Upper lobe of left lung (tissue), 4 donors: ENCODE measurements around the gene PTRH2.

ENCODE experiments used
- EP300 ChIP-seq, 4 donors: sonication (generic); formaldehyde crosslinking; IDR thresholded peaks; one replicate each; pipeline ENCODE4 v1.5.1; 2017; ENCODE audit warnings: antibody characterized with exemption in 4 of 4, control low read depth in 2 of 4
- POLR2A ChIP-seq, 4 donors: fragments of 450-650 bp; IDR thresholded peaks; one replicate each; pipeline ENCODE4 v1.5.1; 2016 to 2017; ENCODE audit warnings: antibody characterized with exemption in 4 of 4, mild to moderate bottlenecking in 2 of 4
- POLR2AphosphoS5 ChIP-seq, 2 donors: sonication (generic); formaldehyde crosslinking; IDR thresholded peaks; one replicate each; pipeline ENCODE4 v1.5.1; 2017; ENCODE audit warnings: antibody characterized with exemption in 2 of 2
- TF ChIP-seq, protein P1 (sequence below), 6 experiments: fragments of 450-650 bp in 4 of 6; fragments of 200-600 bp in 2 of 6; sonication (generic) in 2 of 6; IDR thresholded peaks; one replicate each; pipeline ENCODE4 v1.5.1; 2016 to 2019; ENCODE audit warnings: antibody characterized with exemption in 6 of 6

DNA sequence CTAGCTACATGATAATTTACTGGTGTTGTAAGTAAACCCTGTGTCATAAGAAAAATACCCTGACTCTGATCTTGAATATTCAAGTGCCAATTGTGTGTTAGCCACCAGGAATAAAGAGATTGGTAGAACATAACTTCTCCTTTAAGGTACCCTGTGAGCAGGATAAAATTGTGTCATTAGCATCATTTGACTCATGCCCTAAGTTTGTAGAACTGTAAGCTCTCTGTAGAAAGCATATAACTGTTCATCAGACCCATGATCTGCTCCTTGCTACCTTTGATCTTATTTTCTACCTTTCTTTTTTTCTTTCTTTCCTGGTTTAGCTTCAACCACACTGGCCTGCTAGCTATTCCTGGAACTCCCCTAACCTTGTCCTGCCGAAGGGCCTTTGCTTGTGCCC, 35.8 kb downstream of the PTRH2 start:
- TF ChIP-seq, protein P1, sequence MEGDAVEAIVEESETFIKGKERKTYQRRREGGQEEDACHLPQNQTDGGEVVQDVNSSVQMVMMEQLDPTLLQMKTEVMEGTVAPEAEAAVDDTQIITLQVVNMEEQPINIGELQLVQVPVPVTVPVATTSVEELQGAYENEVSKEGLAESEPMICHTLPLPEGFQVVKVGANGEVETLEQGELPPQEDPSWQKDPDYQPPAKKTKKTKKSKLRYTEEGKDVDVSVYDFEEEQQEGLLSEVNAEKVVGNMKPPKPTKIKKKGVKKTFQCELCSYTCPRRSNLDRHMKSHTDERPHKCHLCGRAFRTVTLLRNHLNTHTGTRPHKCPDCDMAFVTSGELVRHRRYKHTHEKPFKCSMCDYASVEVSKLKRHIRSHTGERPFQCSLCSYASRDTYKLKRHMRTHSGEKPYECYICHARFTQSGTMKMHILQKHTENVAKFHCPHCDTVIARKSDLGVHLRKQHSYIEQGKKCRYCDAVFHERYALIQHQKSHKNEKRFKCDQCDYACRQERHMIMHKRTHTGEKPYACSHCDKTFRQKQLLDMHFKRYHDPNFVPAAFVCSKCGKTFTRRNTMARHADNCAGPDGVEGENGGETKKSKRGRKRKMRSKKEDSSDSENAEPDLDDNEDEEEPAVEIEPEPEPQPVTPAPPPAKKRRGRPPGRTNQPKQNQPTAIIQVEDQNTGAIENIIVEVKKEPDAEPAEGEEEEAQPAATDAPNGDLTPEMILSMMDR (IDR thresholded peaks at IDR 0.05): no peak
- no peak for TF ChIP-seq POLR2A (IDR thresholded peaks at IDR 0.05)
- TF ChIP-seq POLR2AphosphoS5 (IDR thresholded peaks at IDR 0.05): no peak
- no peak for TF ChIP-seq EP300 (IDR thresholded peaks at IDR 0.05)
